Spleen (tissue), 7 donors: ENCODE measurements around the gene LGALS7.
"Not testable (repeated sequence)": the region's sequence is repeated elsewhere in the genome, so short reads cannot be mapped to it uniquely, and the experiment has no call there.

Experiments
- POLR2A ChIP-seq, 3 donors: fragments of 450-650 bp; IDR thresholded peaks; one replicate each; pipeline ENCODE4 v1.5.1; 2017; ENCODE audit warnings: antibody characterized with exemption in 3 of 3, mild to moderate bottlenecking in 1 of 3
- POLR2AphosphoS5 ChIP-seq, 3 donors: sonication (generic); formaldehyde crosslinking; IDR thresholded peaks; one replicate each; pipeline ENCODE4 v1.5.1; 2017; ENCODE audit warnings: antibody characterized with exemption in 3 of 3
- TF ChIP-seq, protein P1 (sequence below), 11 experiments: fragments of 200-600 bp in 7 of 11; fragments of 450-650 bp in 4 of 11; sonication (generic) in 4 of 11; IDR thresholded peaks in 8 of 11; conservative IDR thresholded peaks in 3 of 11; 1 replicate in 7 of 11; 2 replicates in 4 of 11; pipeline versions ENCODE4 v1.4.0 to v1.8.0; 2016 to 2021; ENCODE audit warnings: antibody characterized with exemption in 11 of 11, inconsistent platforms in 4 of 11, mild to moderate bottlenecking in 1 of 11
- donor health status: DM: no; HTN: no; CAD: no; lungs with moderate emphysema.
- donor health status: DM: no; HTN: no; CAD: no.
- donor health status: DM: no; HTN: no; CAD: no.

DNA sequence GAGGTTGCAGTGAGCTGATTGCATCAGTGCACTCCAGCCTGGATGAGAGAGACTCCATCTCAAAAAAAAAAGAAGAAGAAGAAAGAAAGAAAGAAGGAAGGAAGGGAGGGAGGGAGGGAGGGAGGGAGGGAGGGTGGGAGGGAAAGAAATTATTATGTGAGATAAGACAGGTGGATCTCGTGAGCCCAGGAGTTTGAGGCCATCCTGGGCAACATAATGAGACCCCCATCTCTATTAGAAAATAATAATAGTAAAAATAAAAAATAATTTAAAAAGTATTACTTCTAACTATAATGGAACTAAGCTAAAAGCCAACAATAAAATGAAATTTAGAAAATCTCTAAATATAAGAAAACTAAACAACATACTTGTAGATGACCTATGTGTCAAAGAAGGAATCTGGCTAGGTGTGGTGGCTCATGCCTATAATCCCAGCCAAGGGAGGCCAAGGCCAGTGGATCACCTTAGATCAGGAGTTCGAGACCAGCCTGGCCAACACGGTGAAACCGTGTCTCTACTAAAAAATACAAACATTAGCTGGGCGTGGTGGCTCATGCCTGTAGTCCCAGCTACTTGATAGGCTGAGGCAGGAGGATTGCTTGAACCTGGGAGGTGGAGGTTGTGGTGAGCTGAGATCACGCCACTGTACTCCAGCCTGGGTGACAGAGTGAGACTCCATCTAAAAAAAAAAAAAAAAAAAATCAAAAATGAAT is 12.4 kb downstream of the LGALS7 start:
- TF ChIP-seq, protein P1, sequence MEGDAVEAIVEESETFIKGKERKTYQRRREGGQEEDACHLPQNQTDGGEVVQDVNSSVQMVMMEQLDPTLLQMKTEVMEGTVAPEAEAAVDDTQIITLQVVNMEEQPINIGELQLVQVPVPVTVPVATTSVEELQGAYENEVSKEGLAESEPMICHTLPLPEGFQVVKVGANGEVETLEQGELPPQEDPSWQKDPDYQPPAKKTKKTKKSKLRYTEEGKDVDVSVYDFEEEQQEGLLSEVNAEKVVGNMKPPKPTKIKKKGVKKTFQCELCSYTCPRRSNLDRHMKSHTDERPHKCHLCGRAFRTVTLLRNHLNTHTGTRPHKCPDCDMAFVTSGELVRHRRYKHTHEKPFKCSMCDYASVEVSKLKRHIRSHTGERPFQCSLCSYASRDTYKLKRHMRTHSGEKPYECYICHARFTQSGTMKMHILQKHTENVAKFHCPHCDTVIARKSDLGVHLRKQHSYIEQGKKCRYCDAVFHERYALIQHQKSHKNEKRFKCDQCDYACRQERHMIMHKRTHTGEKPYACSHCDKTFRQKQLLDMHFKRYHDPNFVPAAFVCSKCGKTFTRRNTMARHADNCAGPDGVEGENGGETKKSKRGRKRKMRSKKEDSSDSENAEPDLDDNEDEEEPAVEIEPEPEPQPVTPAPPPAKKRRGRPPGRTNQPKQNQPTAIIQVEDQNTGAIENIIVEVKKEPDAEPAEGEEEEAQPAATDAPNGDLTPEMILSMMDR (IDR thresholded peaks at IDR 0.05 in 8 of 11, conservative IDR thresholded peaks at IDR 0.05 in 3 of 11): not testable (repeated sequence)
- not testable (repeated sequence) for TF ChIP-seq POLR2A, POLR2AphosphoS5 (IDR thresholded peaks at IDR 0.05)
